ENCODE data around the gene TRAF3IP3.

DNA sequence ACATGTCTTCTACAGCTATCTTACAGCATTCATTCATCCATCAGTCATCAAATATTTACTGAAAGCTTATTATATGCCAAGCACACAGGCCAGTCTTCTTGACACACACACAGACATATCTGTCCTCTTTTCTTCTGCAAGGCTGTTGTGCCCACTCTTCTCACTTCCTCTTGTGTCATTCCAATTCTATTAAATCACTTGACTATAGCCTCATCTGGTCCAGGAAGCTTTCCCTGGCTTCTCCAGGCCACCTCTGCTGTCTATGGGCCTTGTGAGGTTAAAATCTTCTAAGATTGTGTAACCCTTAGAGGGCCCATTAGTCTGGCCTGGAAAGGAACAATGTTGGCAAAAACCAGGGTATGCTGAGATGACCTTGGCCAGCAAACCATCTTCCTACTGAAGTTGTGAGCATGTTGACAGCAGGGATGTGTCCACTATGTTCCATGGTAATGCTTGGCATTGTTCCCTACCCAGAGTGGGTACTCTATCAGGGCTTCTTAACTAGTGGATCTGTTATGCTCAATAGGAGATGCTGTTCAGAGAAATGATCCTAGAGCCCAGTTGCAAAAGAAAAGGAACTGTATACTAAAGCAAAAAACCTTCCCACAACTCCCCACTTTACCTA lies 5.3 kb downstream of the TRAF3IP3 start:
- TF ChIP-seq, protein P1, sequence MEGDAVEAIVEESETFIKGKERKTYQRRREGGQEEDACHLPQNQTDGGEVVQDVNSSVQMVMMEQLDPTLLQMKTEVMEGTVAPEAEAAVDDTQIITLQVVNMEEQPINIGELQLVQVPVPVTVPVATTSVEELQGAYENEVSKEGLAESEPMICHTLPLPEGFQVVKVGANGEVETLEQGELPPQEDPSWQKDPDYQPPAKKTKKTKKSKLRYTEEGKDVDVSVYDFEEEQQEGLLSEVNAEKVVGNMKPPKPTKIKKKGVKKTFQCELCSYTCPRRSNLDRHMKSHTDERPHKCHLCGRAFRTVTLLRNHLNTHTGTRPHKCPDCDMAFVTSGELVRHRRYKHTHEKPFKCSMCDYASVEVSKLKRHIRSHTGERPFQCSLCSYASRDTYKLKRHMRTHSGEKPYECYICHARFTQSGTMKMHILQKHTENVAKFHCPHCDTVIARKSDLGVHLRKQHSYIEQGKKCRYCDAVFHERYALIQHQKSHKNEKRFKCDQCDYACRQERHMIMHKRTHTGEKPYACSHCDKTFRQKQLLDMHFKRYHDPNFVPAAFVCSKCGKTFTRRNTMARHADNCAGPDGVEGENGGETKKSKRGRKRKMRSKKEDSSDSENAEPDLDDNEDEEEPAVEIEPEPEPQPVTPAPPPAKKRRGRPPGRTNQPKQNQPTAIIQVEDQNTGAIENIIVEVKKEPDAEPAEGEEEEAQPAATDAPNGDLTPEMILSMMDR (IDR thresholded peaks at IDR 0.05), result no peak
- no peak for TF ChIP-seq POLR2A (IDR thresholded peaks at IDR 0.05)
- no peak for TF ChIP-seq POLR2AphosphoS5 (IDR thresholded peaks at IDR 0.05; ENCODE audit: insufficient read depth in 1 of 2, low read depth in 1 of 2)

All from vagina (tissue), 2 donors.